Stimulated activated CD4-positive, alpha-beta T cell treated with anti-CD3 and anti-CD28 coated beads, Interleukin-4, amount 100 ng/mL, for 4 hours (primary cell): ENCODE data around the gene ADM5.

Experiments
- DNase-seq, 2 experiments: peaks; one replicate each; pipeline ENCODE4 v3.0.0-alpha.2; 2020

ADM5 gene

DNA sequence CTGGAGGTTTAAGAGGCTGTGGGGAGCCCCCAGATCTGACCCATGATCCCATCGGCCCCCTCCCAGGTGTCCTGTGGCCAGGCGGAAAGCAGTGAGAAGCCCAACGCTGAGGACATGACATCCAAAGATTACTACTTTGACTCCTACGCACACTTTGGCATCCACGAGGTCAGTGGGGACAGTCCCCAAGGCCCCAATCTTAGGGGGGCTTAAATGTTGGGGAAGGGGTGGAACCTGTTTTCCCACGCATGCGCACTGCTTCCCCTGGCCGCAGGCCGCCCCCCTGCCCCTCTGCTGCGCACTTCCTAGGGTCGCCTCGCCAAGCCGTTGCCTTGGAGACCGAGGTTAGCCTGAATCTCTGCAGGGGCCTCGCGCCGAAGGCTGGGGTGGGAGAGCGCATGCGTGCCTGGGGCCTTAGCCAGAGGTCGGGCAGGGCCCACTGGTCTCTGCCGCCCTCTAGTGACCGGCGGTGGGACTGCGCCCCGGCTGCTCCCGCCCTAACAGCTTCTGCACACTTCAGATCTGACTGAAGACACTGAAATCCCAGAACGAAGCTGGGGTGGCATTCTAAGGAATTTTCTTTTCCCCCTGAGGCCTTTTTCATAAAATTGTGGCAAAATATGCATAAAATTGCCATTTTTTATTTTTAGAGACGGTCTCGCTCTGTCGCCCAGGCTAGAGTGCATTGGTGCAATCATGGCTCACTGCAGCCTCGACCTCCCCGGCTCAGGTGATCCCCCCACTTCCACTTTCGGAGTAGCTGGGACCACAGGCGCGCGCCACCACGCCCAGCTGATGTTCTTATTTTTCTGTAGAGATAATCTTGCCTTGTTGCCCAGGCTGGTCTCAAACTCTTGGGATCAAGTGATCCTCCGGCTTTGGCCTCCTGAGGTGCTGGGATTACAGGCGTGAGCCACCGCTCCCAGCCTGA, 8.7 kb upstream of the ADM5 start:
- peak; percentile 87 to 96 for DNase-seq

DNA sequence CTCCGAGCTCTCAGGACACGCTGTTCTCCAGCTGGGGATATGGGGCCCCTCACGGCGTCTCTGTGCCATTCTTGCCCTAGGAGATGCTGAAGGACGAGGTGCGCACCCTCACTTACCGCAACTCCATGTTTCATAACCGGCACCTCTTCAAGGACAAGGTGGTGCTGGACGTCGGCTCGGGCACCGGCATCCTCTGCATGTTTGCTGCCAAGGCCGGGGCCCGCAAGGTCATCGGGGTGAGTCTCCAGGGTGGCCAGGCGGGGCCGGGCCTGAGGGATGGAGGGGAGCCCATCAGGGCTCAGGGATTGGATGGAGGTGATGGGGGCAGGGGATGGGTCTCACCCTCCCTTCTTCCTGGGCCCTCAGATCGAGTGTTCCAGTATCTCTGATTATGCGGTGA, 7.6 kb upstream of the ADM5 start:
- no peak for DNase-seq

GRCh38 chr19:49682274-49682673, 7.1 kb upstream of the ADM5 start:
- no peak for DNase-seq

- DNase-seq, result no peak
Observed at GRCh38 chr19:49683814-49684250, 5.6 kb upstream of the ADM5 start.

- no peak for DNase-seq
Observed at GRCh38 chr19:49684251-49684982, 5.0 kb upstream of the ADM5 start.

GRCh38 chr19:49684983-49685553, 4.3 kb upstream of the ADM5 start:
- DNase-seq, result no peak

DNA sequence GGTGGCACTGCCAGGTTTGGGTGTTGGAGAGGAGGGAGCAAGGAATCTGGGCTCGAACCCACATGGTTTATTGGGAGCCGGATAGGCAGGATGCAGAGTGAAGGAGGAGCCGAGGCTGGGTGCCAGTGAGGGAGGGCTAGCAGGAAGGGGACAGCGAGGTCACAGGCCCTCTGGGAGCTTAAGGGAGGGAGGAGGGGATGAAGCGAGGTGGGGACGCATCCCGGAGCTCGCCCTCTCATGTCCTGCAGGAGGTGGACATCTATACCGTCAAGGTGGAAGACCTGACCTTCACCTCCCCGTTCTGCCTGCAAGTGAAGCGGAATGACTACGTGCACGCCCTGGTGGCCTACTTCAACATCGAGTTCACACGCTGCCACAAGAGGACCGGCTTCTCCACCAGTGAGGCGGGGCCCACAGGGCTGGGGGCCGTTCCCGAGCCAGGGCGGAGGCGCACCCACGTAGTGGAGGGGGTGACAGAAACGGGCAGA, 3.5 kb upstream of the ADM5 start:
- no peak for DNase-seq

DNA sequence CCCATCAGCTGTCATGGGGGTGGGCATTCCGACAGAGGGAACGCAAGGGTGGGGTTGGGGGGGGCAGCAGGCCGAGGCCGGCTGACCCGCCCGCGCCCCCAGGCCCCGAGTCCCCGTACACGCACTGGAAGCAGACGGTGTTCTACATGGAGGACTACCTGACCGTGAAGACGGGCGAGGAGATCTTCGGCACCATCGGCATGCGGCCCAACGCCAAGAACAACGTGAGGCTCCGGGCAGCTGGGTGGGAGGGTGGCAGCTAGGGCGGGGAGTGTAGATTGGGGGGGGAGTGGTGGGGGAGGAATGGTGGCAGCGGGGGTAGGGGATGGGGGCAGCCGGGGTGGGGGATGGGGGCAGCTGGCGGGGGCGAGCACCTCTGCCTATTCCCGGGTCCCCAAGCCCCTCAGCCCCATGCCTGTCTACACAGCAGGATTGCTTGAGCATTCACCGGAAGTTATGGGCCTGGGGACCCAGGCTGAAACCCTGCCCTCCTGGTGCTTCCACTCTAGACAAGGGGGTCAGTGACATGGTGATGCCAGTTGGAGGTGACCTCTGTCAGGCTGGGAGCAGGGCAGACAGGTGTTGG, 2.8 kb upstream of the ADM5 start:
- DNase-seq, result no peak

- DNase-seq, result no peak
Observed at GRCh38 chr19:49687150-49687549, 2.2 kb upstream of the ADM5 start.

GRCh38 chr19:49687566-49688316, 1.7 kb upstream of the ADM5 start:
- no peak for DNase-seq

- no peak for DNase-seq
Observed at GRCh38 chr19:49688531-49689132, 762 bp upstream of the ADM5 start.

- DNase-seq, result no peak
Observed at GRCh38 chr19:49690079-49690655, 773 bp downstream of the ADM5 start.

- DNase-seq, result peak; percentile 52 to 55
Observed at GRCh38 chr19:49690656-49691242, 1.4 kb downstream of the ADM5 start, which contains the start of gene CPT1C. TSS of gene CPT1C (plus strand) at chr19:49691116. CDS start at chr19:49692253, 1,137 bp downstream.

- DNase-seq, result peak in 1 of 2 experiments; percentile 26
Observed at GRCh38 chr19:49691243-49692146, 2.1 kb downstream of the ADM5 start.

DNA sequence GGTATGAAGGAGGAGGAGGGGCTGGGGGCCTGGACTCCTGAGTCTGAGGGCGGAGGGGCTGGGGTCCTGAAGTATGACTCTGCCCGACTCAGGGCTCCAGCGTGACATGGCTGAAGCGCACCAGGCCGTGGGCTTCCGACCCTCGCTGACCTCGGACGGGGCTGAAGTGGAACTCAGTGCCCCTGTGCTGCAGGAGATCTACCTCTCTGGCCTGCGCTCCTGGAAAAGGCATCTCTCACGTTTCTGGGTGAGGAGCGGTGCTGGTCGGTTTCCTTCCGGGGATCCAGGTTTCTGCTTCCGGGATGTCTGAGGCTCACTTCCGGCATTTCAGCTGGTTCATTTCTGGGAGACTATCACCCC, 2.7 kb downstream of the ADM5 start:
- DNase-seq, result no peak

GRCh38 chr19:49696115-49696514, 6.7 kb downstream of the ADM5 start:
- no peak for DNase-seq

DNA sequence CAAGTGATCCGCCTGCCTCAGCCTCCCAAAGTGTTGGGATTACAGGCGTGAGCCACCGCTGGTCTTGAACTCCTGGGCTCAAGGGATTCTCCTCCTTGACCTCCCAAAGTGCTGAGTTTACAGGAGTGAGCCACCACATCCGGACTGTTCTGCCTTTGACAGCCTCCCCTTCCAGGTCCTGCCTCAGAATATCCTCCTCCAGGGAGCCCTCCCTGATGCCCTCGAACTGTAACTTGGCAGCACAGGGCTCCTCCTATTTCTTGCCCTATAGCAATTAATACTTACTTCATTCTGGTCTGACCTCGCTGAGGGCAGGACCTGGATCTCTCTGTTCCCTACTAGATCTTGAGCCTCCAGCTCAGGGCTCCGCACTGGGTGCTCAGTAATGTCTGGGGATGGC, 7.5 kb downstream of the ADM5 start:
- no peak for DNase-seq

DNA sequence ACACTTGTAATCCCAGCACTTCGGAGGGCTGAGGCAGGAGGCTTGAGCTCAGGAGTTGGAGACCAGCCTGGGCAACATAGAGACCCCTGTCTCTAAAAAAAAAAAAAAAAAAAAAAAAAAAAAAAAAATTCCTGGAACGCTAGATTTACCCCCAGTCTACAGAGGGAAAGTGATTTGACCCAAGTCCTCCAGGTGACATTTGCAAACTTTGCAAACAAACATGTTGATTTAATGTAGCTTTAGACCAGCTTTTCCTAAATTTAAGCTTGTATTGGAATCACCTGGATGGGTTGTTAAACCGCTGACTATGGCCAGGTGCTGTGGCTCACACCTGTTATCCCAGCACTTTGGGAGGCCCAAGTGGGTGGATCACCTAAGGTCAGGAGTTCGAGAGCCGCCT, 10.0 kb downstream of the ADM5 start:
- no peak for DNase-seq

DNA sequence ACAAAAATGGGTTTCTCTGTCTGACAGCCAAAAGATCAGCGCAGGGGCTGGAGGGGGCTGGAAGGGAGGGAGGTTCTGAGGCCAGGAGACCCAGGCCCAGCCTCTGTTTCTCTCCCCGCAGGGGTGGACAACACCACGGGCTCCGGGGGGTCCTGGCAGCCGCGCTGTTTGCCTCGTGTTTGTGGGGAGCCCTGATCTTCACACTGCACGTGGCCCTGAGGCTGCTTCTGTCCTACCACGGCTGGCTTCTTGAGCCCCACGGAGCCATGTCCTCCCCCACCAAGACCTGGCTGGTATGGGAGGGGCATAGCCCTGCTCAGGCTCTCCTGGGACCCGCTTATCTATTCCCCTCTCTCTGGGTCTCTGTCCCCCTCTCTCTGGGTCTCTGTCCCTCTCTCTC, 11.2 kb downstream of the ADM5 start:
- DNase-seq, result no peak

DNA sequence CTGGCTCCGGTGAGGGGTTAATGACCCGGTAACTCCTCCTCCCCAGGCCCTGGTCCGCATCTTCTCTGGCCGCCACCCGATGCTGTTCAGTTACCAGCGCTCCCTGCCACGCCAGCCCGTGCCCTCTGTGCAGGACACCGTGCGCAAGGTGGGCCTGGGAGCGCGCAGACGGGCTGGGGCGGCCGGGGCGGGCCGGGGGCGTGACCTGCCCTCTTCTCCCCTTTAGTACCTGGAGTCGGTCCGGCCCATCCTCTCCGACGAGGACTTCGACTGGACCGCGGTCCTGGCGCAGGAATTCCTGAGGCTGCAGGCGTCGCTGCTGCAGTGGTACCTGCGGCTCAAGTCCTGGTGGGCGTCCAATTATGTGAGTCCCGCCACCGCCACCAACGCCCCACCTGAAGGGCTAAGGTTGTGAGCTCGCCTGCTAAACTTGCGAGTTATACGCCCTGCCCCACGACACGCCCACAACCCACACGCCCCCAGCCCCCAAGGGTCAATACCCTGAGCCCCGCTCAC, 11.9 kb downstream of the ADM5 start:
- DNase-seq, result no peak
